H9 (cell line): ENCODE data around the gene KIF26B. TPM values are rescaled to one million over a fixed set of nuclear protein-coding genes. Genes with fewer than 3 reads are reported as not detected.

ENCODE experiments used
- DNase-seq: peaks from one replicate; pipeline ENCODE4 v3.0.0-alpha.2; 2017
- H2AFZ ChIP-seq: one replicate; pipeline ENCODE4 v1.6.1; 2013; ENCODE audit warnings: mild to moderate bottlenecking, low read length, control low read depth, moderate library complexity
- H2AK5ac ChIP-seq: 2 replicates; pipeline ENCODE4 v1.6.1; 2013; ENCODE audit warnings: low read length, control low read depth, mixed read lengths; ENCODE audit not compliant: insufficient read length
- H2BK120ac ChIP-seq: one replicate; pipeline ENCODE4 v1.6.1; 2013; ENCODE audit warnings: low read depth, mild to moderate bottlenecking, low read length, control low read depth, inconsistent platforms; ENCODE audit not compliant: poor library complexity, severe bottlenecking
- H2BK12ac ChIP-seq: 2 replicates; pipeline ENCODE4 v1.6.1; 2013; ENCODE audit warnings: low read length, control low read depth, mixed read lengths, low read depth; ENCODE audit not compliant: insufficient read length
- H2BK15ac ChIP-seq: 2 replicates; pipeline ENCODE4 v1.6.1; 2013; ENCODE audit warnings: low read depth, low read length, control low read depth
- H2BK20ac ChIP-seq: one replicate; pipeline ENCODE4 v1.6.1; 2013; ENCODE audit warnings: low read depth, mild to moderate bottlenecking, low read length, control low read depth, inconsistent platforms; ENCODE audit not compliant: poor library complexity, severe bottlenecking
- H2BK5ac ChIP-seq: 2 replicates; pipeline ENCODE4 v1.6.1; 2013; ENCODE audit warnings: low read length, control low read depth, mixed read lengths; ENCODE audit not compliant: insufficient read length
- H3K14ac ChIP-seq: 2 replicates; pipeline ENCODE4 v1.6.1; 2013; ENCODE audit warnings: low read length, control low read depth; ENCODE audit not compliant: insufficient read depth
- H3K18ac ChIP-seq: 2 replicates; pipeline ENCODE4 v1.6.1; 2013; ENCODE audit warnings: low read depth, mild to moderate bottlenecking, mixed read lengths, low read length, control low read depth; ENCODE audit not compliant: insufficient read length
- H3K23ac ChIP-seq: 2 replicates; pipeline ENCODE4 v1.6.1; 2013; ENCODE audit warnings: low read length, control low read depth, mixed read lengths, low read depth; ENCODE audit not compliant: insufficient read length
- H3K23me2 ChIP-seq: 2 replicates; pipeline ENCODE4 v1.6.1; 2013; ENCODE audit warnings: low read depth, mild to moderate bottlenecking, mixed read lengths, low read length, control low read depth; ENCODE audit not compliant: insufficient read length, poor library complexity, severe bottlenecking
- H3K27ac ChIP-seq: 2 replicates; pipeline ENCODE4 v1.5.1; 2013; ENCODE audit warnings: low read length, control low read depth, mixed read lengths, low read depth; ENCODE audit not compliant: insufficient read length
- H3K27me3 ChIP-seq: 2 replicates; pipeline ENCODE4 v1.6.1; 2013; ENCODE audit warnings: low read length, control low read depth, inconsistent platforms; ENCODE audit not compliant: insufficient read depth
- H3K4ac ChIP-seq: 2 replicates; pipeline ENCODE4 v1.6.1; 2013; ENCODE audit warnings: low read depth, mild to moderate bottlenecking, control low read depth, inconsistent platforms, low read length, moderate library complexity
- H3K4me1 ChIP-seq: 2 replicates; pipeline ENCODE4 v1.6.1; 2013; ENCODE audit warnings: low read length, control low read depth, inconsistent platforms; ENCODE audit not compliant: insufficient read depth
- H3K4me2 ChIP-seq: 2 replicates; pipeline ENCODE4 v1.6.1; 2013; ENCODE audit warnings: low read length, control low read depth, mixed read lengths; ENCODE audit not compliant: insufficient read length, insufficient read depth
- H3K56ac ChIP-seq: 2 replicates; pipeline ENCODE4 v1.6.1; 2013; ENCODE audit warnings: low read depth, mild to moderate bottlenecking, mixed read lengths, low read length, control low read depth; ENCODE audit not compliant: insufficient read length
- H3K79me1 ChIP-seq: 2 replicates; pipeline ENCODE4 v1.6.1; 2013; ENCODE audit warnings: low read depth, mild to moderate bottlenecking, moderate library complexity, low read length, control low read depth, inconsistent platforms; ENCODE audit not compliant: insufficient read depth, poor library complexity, severe bottlenecking
- H3K79me2 ChIP-seq: 2 replicates; pipeline ENCODE4 v1.6.1; 2013; ENCODE audit warnings: low read length, control low read depth, inconsistent platforms; ENCODE audit not compliant: insufficient read depth
- H3K9ac ChIP-seq: 2 replicates; pipeline ENCODE4 v1.6.1; 2013; ENCODE audit warnings: low read length, control low read depth, mixed read lengths; ENCODE audit not compliant: insufficient read length; ENCODE audit errors: extremely low read depth
- H3K9me3 ChIP-seq: one replicate; pipeline ENCODE4 v1.6.1; 2013; ENCODE audit warnings: low read depth, low read length, inconsistent platforms; ENCODE audit not compliant: control insufficient read depth
- H3T11ph ChIP-seq: one replicate; pipeline ENCODE4 v1.6.1; 2013; ENCODE audit warnings: mild to moderate bottlenecking, low read length, control low read depth, inconsistent platforms
- H4K20me1 ChIP-seq: one replicate; pipeline ENCODE4 v1.6.1; 2013; ENCODE audit not compliant: control insufficient read depth, insufficient read length, insufficient read depth
- H4K5ac ChIP-seq: 2 replicates; pipeline ENCODE4 v1.6.1; 2013; ENCODE audit warnings: low read depth, mild to moderate bottlenecking, mixed read lengths, low read length, control low read depth; ENCODE audit not compliant: insufficient read length
- H4K8ac ChIP-seq: replicated peaks from 2 replicates; pipeline ENCODE4 v1.6.1; 2013; ENCODE audit warnings: low read length, control low read depth, mixed read lengths, low read depth; ENCODE audit not compliant: insufficient read length
- H4K91ac ChIP-seq: 2 replicates; pipeline ENCODE4 v1.6.1; 2013; ENCODE audit warnings: low read depth, mild to moderate bottlenecking, moderate library complexity, mixed read lengths, low read length, control low read depth; ENCODE audit not compliant: insufficient read length
- H3K27ac Mint-ChIP-seq, 3 experiments: 2 replicates in 2 of 3; 3 replicates in 1 of 3; pipeline ENCODE4 v1.8.0; 2020 to 2021; ENCODE audit warnings: mixed read lengths in 3 of 3, mild to moderate bottlenecking in 1 of 3, moderate library complexity in 1 of 3
- H3K27me3 Mint-ChIP-seq: 2 replicates; pipeline ENCODE4 v1.8.0; 2021; ENCODE audit warnings: low read depth, mild to moderate bottlenecking, moderate library complexity, mixed read lengths
- H3K36me3 Mint-ChIP-seq, 3 experiments: 2 replicates in 2 of 3; 3 replicates in 1 of 3; pipeline ENCODE4 v1.8.0; 2020 to 2021; ENCODE audit warnings: low read depth in 3 of 3, mixed read lengths in 3 of 3; ENCODE audit not compliant: insufficient read depth in 1 of 3
- H3K4me1 Mint-ChIP-seq, 2 experiments: 2 replicates each; pipeline ENCODE4 v1.8.0; 2020; ENCODE audit warnings: mixed read lengths in 2 of 2
- H3K4me3 Mint-ChIP-seq, 2 experiments: 2 replicates in 1 of 2; 3 replicates in 1 of 2; pipeline ENCODE4 v1.8.0; 2020 to 2021; ENCODE audit warnings: mild to moderate bottlenecking in 2 of 2, mixed read lengths in 2 of 2, moderate library complexity in 1 of 2
- H3K9me3 Mint-ChIP-seq, 2 experiments: 2 replicates in 1 of 2; 3 replicates in 1 of 2; pipeline ENCODE4 v1.8.0; 2020; ENCODE audit warnings: mild to moderate bottlenecking in 2 of 2, mixed read lengths in 2 of 2, moderate library complexity in 1 of 2
- CTCF ChIP-seq: fragments of 200-600 bp; sonication (generic); conservative IDR thresholded peaks from 3 replicates; pipeline ENCODE4 v1.8.0; 2021; ENCODE audit warnings: antibody characterized with exemption, mild to moderate bottlenecking
- WGBS: extraction: QIAGEN DNeasy Blood & Tissue Kit; methylation state at CpG from one replicate; pipeline ENCODE4 v1.1.7; 2013; ENCODE audit warnings: missing lambda C conversion rate, low lambda C conversion rate, mixed read lengths; ENCODE audit not compliant: insufficient read length; ENCODE audit errors: extremely low coverage; 5-methylcytosine and 5-hydroxymethylcytosine counted together
- total RNA-seq: library from RNA; stranded (reverse); gene quantifications from 2 replicates; pipeline ENCODE4 v1.2.1, GENCODE V29; 2021

Gene KIF26B
- total RNA-seq, 1 experiment from 2014 or later = 0.13 TPM

GRCh38 chr1:245463392-245464165 lies 308.8 kb downstream of the KIF26B start:
- Histone ChIP-seq H3K18ac (no peak overlapping the region), H3K4ac (no peak overlapping the region), H2BK12ac (no peak overlapping the region), H2BK15ac (no peak overlapping the region), H3K27ac (no peak overlapping the region), H2AFZ (no peak overlapping the region), H2BK5ac (no peak overlapping the region), H3K23me2 (no peaks in the 10 kb centered on the region), H3K9me3 (no peaks in the 10 kb centered on the region), H2BK120ac (no peak overlapping the region), H3K9ac (no peak overlapping the region), H3K79me1 (no peaks in the 10 kb centered on the region), H3K23ac (no peak overlapping the region), H3K27me3 (no peaks in the 10 kb centered on the region), H3K56ac (no peak overlapping the region), H3K14ac (no peak overlapping the region), H3T11ph (no peak overlapping the region), H2BK20ac (no peak overlapping the region), H4K91ac (no peak overlapping the region), H3K4me2 (no peak overlapping the region), H4K20me1 (no peaks in the 10 kb centered on the region), H4K5ac (no peak overlapping the region), H4K8ac (no peak overlapping the region), H3K79me2 (no peaks in the 10 kb centered on the region), H3K4me1 (no peaks in the 10 kb centered on the region), H2AK5ac (no peak overlapping the region)
- TF ChIP-seq CTCF = no peak
- no peak overlapping the region for H3K4me3 Mint-ChIP-seq
- H3K36me3 Mint-ChIP-seq = peaks cover 0 to 5% (median 0%) of the 10 kb centered on the region in 3 experiments; a peak in 2 of 7 replicates
- WGBS = no CpG with 5 or more reads among the region's 11 CpGs
- no peaks in the 10 kb centered on the region; a peak in 1 of 5 replicates for H3K9me3 Mint-ChIP-seq
- H3K4me1 Mint-ChIP-seq = peaks cover 5 to 12% of the 10 kb centered on the region in 2 experiments; a peak in 3 of 4 replicates
- peak overlapping the region in 1 of 3 experiments; percentile 14; a peak in 1 of 7 replicates for H3K27ac Mint-ChIP-seq
- H3K27me3 Mint-ChIP-seq = peaks cover 3% of the 10 kb centered on the region; the same call in 1 of the 2 replicates
- DNase-seq = no peak
